K562 (cell line): ENCODE data around the gene BMP8B. TPM values are rescaled to one million over a fixed set of nuclear protein-coding genes. Genes with fewer than 3 reads are reported as not detected.

Experiments used
- ARHGAP35 ChIP-seq: fragments of 450-650 bp; IDR thresholded peaks from 2 replicates; pipeline ENCODE4 v1.6.1; 2018; ENCODE audit not compliant: partially characterized antibody
- DIDO1 ChIP-seq: fragments of 450-650 bp; IDR thresholded peaks from 2 replicates; pipeline ENCODE4 v1.6.1; 2016; ENCODE audit warnings: low read depth, missing biosample characterization, missing genetic modification characterization
- EWSR1 ChIP-seq: fragments of 450-650 bp; IDR thresholded peaks from 2 replicates; pipeline ENCODE4 v1.6.1; 2018; ENCODE audit warnings: borderline replicate concordance, mild to moderate bottlenecking, low read depth, moderate library complexity; ENCODE audit not compliant: partially characterized antibody
- HEY1 ChIP-seq: fragments of 250-450 bp; sonication (Bioruptor Pico); IDR thresholded peaks from 2 replicates; pipeline ENCODE4 v1.5.0; 2020; ENCODE audit warnings: mild to moderate bottlenecking, moderate library complexity, borderline replicate concordance
- NCOA2 ChIP-seq, 2 experiments: fragments of 450-650 bp; IDR thresholded peaks; 2 replicates each; pipeline ENCODE4 v1.6.1; 2018; ENCODE audit warnings: mild to moderate bottlenecking in 2 of 2, moderate library complexity in 1 of 2; ENCODE audit not compliant: partially characterized antibody in 2 of 2
- NR2C1 ChIP-seq, 2 experiments: fragments of 450-650 bp; IDR thresholded peaks; 2 replicates each; pipeline ENCODE4 v1.6.1; 2017; ENCODE audit warnings: mild to moderate bottlenecking in 2 of 2, antibody characterized with exemption in 1 of 2, inconsistent platforms in 1 of 2, missing compliant biosample characterization in 1 of 2, missing genetic modification characterization in 1 of 2
- PPARD ChIP-seq: fragments of 250-450 bp; sonication (Bioruptor Pico); IDR thresholded peaks from 2 replicates; pipeline ENCODE4 v1.8.0; 2022; ENCODE audit warnings: inconsistent platforms, mild to moderate bottlenecking, moderate library complexity
- SMARCA4 ChIP-seq: fragments of 450-650 bp; IDR thresholded peaks from 2 replicates; pipeline ENCODE4 v1.6.1; 2016
- TAL1 ChIP-seq: fragments of 450-650 bp; IDR thresholded peaks from 2 replicates; pipeline ENCODE4 v1.6.1; 2016; ENCODE audit warnings: mild to moderate bottlenecking
- TRIM28 ChIP-seq: fragments of 450-650 bp; IDR thresholded peaks from 2 replicates; pipeline ENCODE4 v1.6.1; 2017
- ZNF146 ChIP-seq: IDR thresholded peaks from one replicate; pipeline ENCODE4 v1.6.1; 2018; ENCODE audit warnings: missing compliant biosample characterization; ENCODE audit not compliant: unreplicated experiment
- ZNF766 ChIP-seq: fragments of 200-800 bp; sonication (Bioruptor generic); conservative IDR thresholded peaks from 2 replicates; pipeline ENCODE4 v1.6.1; 2016; ENCODE audit warnings: missing genetic modification characterization, missing compliant biosample characterization
- polyA plus RNA-seq, 8 experiments: library from polyadenylated mRNA; depleted of rRNA in 4 of 8; stranded (reverse) in 5 of 8; unstranded in 3 of 8; fragments of >200 nt; fragmentation: Nextera tagmentation in 2 of 8; fragmentation: Illumina TruSeq in 1 of 8; extraction: Ambion mirVana in 2 of 8; extraction: Trizol in 1 of 8; gene quantifications; 2 replicates each; pipeline versions ENCODE4 v1.2.1 to v1.2.3, GENCODE V29; 2011 to 2014; ENCODE audit warnings: inconsistent platforms in 1 of 8, missing spikeins in 1 of 8
- total RNA-seq, 7 experiments: library from RNA; depleted of rRNA in 6 of 7; stranded (reverse); fragments of >200 nt in 6 of 7; fragmentation: Illumina TruSeq in 2 of 7; extraction: Trizol in 2 of 7; gene quantifications; 2 replicates each; pipeline versions ENCODE4 v1.2.1 to v1.2.3, GENCODE V29; 2011 to 2021; ENCODE audit warnings: low replicate concordance in 1 of 7
- TF ChIP-seq, protein P1 (sequence below): fragments of 200-800 bp; sonication (Bioruptor generic); IDR thresholded peaks from 2 replicates; pipeline ENCODE4 v1.6.1; 2017; ENCODE audit warnings: missing genetic modification characterization, missing compliant biosample characterization
- TF ChIP-seq, protein P2 (sequence below), 2 experiments: fragments of 450-650 bp; IDR thresholded peaks; 2 replicates each; pipeline ENCODE4 v1.6.1; 2016; ENCODE audit warnings: mild to moderate bottlenecking in 2 of 2, borderline replicate concordance in 1 of 2, low read depth in 1 of 2, moderate library complexity in 1 of 2
- TF ChIP-seq, protein P3 (sequence below): sonication (generic); IDR thresholded peaks from 2 replicates; pipeline ENCODE4 v1.6.1; 2016
- TF ChIP-seq, protein P4 (sequence below): fragments of 450-650 bp; conservative IDR thresholded peaks from 2 replicates; pipeline ENCODE4 v1.6.1; 2016; ENCODE audit warnings: missing genetic modification characterization, low read depth, mild to moderate bottlenecking, missing compliant biosample characterization, moderate library complexity

The BMP8B gene
- total and polyA plus RNA-seq, 9 of the 15 experiments (the other 6 are each of a cell fraction or from before 2014, with no cell fraction given) = 0.03 to 0.33 (median 0.14) TPM

DNA sequence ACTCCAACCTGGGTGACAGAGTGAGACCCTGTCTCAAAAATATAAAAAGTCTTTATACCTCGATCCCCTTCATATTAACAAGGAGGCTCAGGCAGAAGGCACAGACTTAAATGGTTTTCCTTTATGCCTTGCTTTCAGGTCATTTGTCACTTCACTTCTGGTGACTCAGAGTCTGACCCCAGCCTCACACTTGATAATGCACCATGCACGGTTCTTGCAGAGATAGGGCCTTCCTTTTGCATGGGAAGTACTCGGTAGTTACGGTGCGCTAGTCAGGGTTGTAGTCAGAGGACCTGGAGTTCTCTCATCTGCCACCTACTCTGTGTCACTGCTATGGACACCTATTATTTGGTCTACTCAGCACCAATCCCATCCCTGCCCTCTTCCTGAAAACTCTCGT is 43.6 kb upstream of the BMP8B start (continued):
- TF ChIP-seq, protein P1, sequence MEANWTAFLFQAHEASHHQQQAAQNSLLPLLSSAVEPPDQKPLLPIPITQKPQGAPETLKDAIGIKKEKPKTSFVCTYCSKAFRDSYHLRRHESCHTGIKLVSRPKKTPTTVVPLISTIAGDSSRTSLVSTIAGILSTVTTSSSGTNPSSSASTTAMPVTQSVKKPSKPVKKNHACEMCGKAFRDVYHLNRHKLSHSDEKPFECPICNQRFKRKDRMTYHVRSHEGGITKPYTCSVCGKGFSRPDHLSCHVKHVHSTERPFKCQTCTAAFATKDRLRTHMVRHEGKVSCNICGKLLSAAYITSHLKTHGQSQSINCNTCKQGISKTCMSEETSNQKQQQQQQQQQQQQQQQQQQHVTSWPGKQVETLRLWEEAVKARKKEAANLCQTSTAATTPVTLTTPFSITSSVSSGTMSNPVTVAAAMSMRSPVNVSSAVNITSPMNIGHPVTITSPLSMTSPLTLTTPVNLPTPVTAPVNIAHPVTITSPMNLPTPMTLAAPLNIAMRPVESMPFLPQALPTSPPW (CRISPR knock-in tag) = no peak
- no peak for TF ChIP-seq NCOA2 (IDR thresholded peaks at IDR 0.05; ENCODE audit: partially characterized antibody in 2 of 2)
- no peak for TF ChIP-seq ZNF146
- TF ChIP-seq NR2C1 (IDR thresholded peaks at IDR 0.05) = peak; percentile 56
- peak; percentile 61; the same call in 1 of the 2 replicates for TF ChIP-seq NR2C1 (tag; IDR thresholded peaks at IDR 0.05)
- no peak for TF ChIP-seq ZNF766 (CRISPR knock-in tag)
- TF ChIP-seq, protein P2, sequence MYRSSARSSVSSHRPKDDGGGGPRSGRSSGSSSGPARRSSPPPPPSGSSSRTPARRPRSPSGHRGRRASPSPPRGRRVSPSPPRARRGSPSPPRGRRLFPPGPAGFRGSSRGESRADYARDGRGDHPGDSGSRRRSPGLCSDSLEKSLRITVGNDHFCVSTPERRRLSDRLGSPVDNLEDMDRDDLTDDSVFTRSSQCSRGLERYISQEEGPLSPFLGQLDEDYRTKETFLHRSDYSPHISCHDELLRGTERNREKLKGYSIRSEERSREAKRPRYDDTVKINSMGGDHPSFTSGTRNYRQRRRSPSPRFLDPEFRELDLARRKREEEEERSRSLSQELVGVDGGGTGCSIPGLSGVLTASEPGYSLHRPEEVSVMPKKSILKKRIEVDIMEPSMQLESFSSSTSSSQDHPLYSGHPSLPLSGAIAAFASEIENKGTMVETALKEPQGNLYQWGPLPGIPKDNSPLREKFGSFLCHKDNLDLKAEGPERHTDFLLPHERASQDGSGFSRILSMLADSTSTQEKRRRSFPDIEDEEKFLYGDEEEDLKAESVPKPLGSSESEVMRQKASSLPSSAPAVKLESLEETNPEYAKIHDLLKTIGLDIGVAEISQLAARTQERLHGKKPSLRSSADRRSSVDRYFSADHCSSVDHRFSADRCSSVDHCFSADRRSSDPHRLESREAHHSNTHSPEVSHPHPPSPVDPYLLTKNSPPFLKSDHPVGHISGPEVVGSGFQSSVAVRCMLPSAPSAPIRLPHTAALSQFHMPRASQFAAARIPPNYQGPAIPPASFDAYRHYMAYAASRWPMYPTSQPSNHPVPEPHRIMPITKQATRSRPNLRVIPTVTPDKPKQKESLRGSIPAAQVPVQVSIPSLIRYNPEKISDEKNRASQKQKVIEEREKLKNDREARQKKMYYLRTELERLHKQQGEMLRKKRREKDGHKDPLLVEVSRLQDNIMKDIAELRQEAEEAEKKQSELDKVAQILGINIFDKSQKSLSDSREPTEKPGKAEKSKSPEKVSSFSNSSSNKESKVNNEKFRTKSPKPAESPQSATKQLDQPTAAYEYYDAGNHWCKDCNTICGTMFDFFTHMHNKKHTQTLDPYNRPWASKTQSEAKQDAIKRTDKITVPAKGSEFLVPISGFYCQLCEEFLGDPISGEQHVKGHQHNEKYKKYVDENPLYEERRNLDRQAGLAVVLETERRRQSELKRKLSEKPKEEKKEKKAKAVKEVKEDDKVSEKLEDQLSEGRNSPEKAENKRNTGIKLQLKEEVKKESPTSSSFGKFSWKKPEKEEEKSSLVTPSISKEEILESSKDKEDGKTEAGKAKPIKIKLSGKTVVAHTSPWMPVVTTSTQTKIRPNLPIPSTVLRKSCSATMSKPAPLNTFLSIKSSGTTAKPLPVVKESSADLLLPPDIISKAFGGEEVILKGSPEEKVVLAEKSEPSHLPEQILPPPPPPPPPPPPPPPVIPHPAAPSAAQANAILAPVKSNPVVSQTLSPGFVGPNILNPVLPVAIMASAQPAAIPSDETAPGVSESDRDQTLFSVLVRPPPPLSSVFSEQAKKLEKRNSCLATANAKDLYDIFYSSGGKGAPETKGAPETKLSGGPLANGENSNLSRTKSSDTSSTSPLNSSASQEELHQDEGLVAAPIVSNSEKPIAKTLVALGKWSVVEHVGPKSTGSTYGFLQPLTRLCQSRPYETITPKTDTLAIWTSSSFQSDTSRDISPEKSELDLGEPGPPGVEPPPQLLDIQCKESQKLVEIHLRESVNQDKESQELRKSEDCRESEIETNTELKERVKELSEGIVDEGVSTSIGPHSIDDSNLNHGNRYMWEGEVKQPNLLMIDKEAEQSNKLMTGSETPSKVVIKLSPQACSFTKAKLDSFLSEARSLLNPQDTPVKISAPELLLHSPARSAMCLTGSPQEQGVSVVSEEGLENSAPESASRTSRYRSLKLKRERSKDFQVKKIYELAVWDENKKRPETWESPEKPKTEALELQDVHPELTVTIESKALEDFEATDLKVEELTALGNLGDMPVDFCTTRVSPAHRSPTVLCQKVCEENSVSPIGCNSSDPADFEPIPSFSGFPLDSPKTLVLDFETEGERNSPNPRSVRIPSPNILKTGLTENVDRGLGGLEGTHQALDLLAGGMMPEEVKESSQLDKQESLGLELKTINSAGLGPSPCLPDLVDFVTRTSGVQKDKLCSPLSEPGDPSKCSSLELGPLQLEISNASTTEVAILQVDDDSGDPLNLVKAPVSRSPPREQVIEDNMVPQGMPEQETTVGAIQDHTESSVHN (IDR thresholded peaks at IDR 0.05; ENCODE audit: borderline replicate concordance in 1 of 2, low read depth in 1 of 2) = no peak
- TF ChIP-seq, protein P3, sequence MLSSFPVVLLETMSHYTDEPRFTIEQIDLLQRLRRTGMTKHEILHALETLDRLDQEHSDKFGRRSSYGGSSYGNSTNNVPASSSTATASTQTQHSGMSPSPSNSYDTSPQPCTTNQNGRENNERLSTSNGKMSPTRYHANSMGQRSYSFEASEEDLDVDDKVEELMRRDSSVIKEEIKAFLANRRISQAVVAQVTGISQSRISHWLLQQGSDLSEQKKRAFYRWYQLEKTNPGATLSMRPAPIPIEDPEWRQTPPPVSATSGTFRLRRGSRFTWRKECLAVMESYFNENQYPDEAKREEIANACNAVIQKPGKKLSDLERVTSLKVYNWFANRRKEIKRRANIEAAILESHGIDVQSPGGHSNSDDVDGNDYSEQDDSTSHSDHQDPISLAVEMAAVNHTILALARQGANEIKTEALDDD = peak; percentile 93
- TF ChIP-seq, protein P4, sequence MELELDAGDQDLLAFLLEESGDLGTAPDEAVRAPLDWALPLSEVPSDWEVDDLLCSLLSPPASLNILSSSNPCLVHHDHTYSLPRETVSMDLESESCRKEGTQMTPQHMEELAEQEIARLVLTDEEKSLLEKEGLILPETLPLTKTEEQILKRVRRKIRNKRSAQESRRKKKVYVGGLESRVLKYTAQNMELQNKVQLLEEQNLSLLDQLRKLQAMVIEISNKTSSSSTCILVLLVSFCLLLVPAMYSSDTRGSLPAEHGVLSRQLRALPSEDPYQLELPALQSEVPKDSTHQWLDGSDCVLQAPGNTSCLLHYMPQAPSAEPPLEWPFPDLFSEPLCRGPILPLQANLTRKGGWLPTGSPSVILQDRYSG (tag) = no peak
- no peak for TF ChIP-seq ARHGAP35
- no peak for TF ChIP-seq DIDO1
- no peak for TF ChIP-seq HEY1 (CRISPR knock-in tag)
- no peak for TF ChIP-seq TRIM28
- no peak for TF ChIP-seq PPARD (CRISPR knock-in tag)
- TF ChIP-seq TAL1 = no peak
- no peak for TF ChIP-seq EWSR1
- peak; percentile 77 for TF ChIP-seq SMARCA4
